Neural cell (in vitro differentiated cells): Measurements from ENCODE around the gene KPTN. TPM values are rescaled to one million over a fixed set of nuclear protein-coding genes. Genes with fewer than 3 reads are reported as not detected.

Experiments
- H2AFZ ChIP-seq: fragments of 200-600, 300-800 bp; sonication (generic), shearing (Covaris generic); 2 replicates; pipeline ENCODE4 v1.6.0; 2014; ENCODE audit warnings: low read depth, mild to moderate bottlenecking, antibody characterized with exemption, low read length, moderate library complexity
- H3F3A ChIP-seq: fragments of 200-600 bp; shearing (Covaris generic); 2 replicates; pipeline ENCODE4 v1.6.1; 2016; ENCODE audit warnings: mild to moderate bottlenecking, moderate library complexity, mixed read lengths, antibody characterized with exemption, low read length; ENCODE audit not compliant: insufficient read depth, poor library complexity, severe bottlenecking
- H3K27ac ChIP-seq: fragments of 200-600, 300-800 bp; sonication (generic), shearing (Covaris generic); 2 replicates; pipeline ENCODE4 v1.5.1; 2014; ENCODE audit warnings: mild to moderate bottlenecking, low read length, moderate library complexity
- H3K27me3 ChIP-seq: fragments of 300-800, 200-600 bp; sonication (generic), shearing (Covaris generic); 2 replicates; pipeline ENCODE4 v1.6.0; 2014; ENCODE audit warnings: mild to moderate bottlenecking, low read depth, low read length, moderate library complexity; ENCODE audit not compliant: insufficient read depth
- H3K36me3 ChIP-seq: fragments of 300-800, 200-600 bp; sonication (generic), shearing (Covaris generic); 2 replicates; pipeline ENCODE4 v1.5.1; 2014; ENCODE audit warnings: mild to moderate bottlenecking, antibody characterized with exemption, low read length, moderate library complexity; ENCODE audit not compliant: insufficient read depth
- H3K4me2 ChIP-seq: fragments of 300-800, 200-600 bp; sonication (generic), shearing (Covaris generic); 2 replicates; pipeline ENCODE4 v1.6.0; 2014; ENCODE audit warnings: mild to moderate bottlenecking, low read length
- H3K4me3 ChIP-seq: fragments of 300-800, 200-600 bp; sonication (generic), shearing (Covaris generic); 2 replicates; pipeline ENCODE4 v1.5.1; 2014; ENCODE audit warnings: mild to moderate bottlenecking, low read length, moderate library complexity
- H3K79me2 ChIP-seq: fragments of 200-600 bp; shearing (Covaris generic); replicated peaks from 2 replicates; pipeline ENCODE4 v1.6.0; 2014; ENCODE audit warnings: mild to moderate bottlenecking, low read length, moderate library complexity; ENCODE audit not compliant: insufficient read depth
- H3K9ac ChIP-seq: fragments of 300-800, 200-600 bp; sonication (generic), shearing (Covaris generic); 2 replicates; pipeline ENCODE4 v1.6.1; 2016; ENCODE audit warnings: mild to moderate bottlenecking, low read length, mixed read lengths
- H3K9me2 ChIP-seq: fragments of 200-600 bp; shearing (Covaris generic); 2 replicates; pipeline ENCODE4 v1.6.1; 2016; ENCODE audit warnings: mild to moderate bottlenecking, low read length, mixed read lengths; ENCODE audit not compliant: insufficient read depth
- H3K9me3 ChIP-seq: fragments of 200-600, 300-800 bp; sonication (generic), shearing (Covaris generic); 2 replicates; pipeline ENCODE4 v1.6.1; 2016; ENCODE audit warnings: mild to moderate bottlenecking, mixed run types, low read length, moderate library complexity, mixed read lengths
- H4K20me1 ChIP-seq: fragments of 200-600 bp; shearing (Covaris generic); 2 replicates; pipeline ENCODE4 v1.6.1; 2016; ENCODE audit warnings: mild to moderate bottlenecking, mixed run types; ENCODE audit not compliant: insufficient read depth
- CTCF ChIP-seq: fragments of 450-650 bp; IDR thresholded peaks from 2 replicates; pipeline ENCODE4 v1.5.1; 2014; ENCODE audit warnings: antibody characterized with exemption, mild to moderate bottlenecking, moderate library complexity; ENCODE audit not compliant: poor library complexity, severe bottlenecking
- EP300 ChIP-seq: fragments of 450-650 bp; conservative IDR thresholded peaks from 2 replicates; pipeline ENCODE4 v1.6.1; 2014; ENCODE audit warnings: antibody characterized with exemption, mild to moderate bottlenecking, moderate library complexity; ENCODE audit not compliant: poor library complexity, severe bottlenecking
- EZH2 ChIP-seq: fragments of 200-600, 300-800 bp; shearing (Covaris generic), sonication (generic); IDR thresholded peaks from 2 replicates; pipeline ENCODE4 v1.6.1; 2014; ENCODE audit warnings: antibody characterized with exemption, low read length, borderline replicate concordance, mild to moderate bottlenecking; ENCODE audit not compliant: insufficient read depth, poor library complexity, severe bottlenecking
- MXI1 ChIP-seq: fragments of 450-650 bp; conservative IDR thresholded peaks from 2 replicates; pipeline ENCODE4 v1.6.1; 2014; ENCODE audit warnings: antibody characterized with exemption, mild to moderate bottlenecking; ENCODE audit not compliant: poor library complexity, severe bottlenecking
- POLR2AphosphoS5 ChIP-seq: IDR thresholded peaks from 2 replicates; pipeline ENCODE4 v1.6.1; 2012
- RAD21 ChIP-seq: fragments of 450-650 bp; conservative IDR thresholded peaks from 2 replicates; pipeline ENCODE4 v1.6.1; 2014; ENCODE audit warnings: antibody characterized with exemption, mild to moderate bottlenecking, moderate library complexity
- SMC3 ChIP-seq: fragments of 450-650 bp; conservative IDR thresholded peaks from 2 replicates; pipeline ENCODE4 v1.6.1; 2014; ENCODE audit warnings: antibody characterized with exemption, mild to moderate bottlenecking, moderate library complexity; ENCODE audit not compliant: poor library complexity
- TAF1 ChIP-seq: IDR thresholded peaks from 2 replicates; pipeline ENCODE4 v1.6.1; 2012; ENCODE audit warnings: low read depth
- polyA plus RNA-seq: library from polyadenylated mRNA; depleted of rRNA; stranded (reverse); fragments of >200 nt; gene quantifications from 2 replicates; pipeline ENCODE4 v1.2.3, GENCODE V29; 2014
- TF ChIP-seq, protein P1 (sequence below): IDR thresholded peaks from 2 replicates; pipeline ENCODE4 v1.6.1; 2012; ENCODE audit warnings: borderline replicate concordance

KPTN gene
- polyA plus RNA-seq, 1 donor from 2014 or later = 23.8 TPM

DNA sequence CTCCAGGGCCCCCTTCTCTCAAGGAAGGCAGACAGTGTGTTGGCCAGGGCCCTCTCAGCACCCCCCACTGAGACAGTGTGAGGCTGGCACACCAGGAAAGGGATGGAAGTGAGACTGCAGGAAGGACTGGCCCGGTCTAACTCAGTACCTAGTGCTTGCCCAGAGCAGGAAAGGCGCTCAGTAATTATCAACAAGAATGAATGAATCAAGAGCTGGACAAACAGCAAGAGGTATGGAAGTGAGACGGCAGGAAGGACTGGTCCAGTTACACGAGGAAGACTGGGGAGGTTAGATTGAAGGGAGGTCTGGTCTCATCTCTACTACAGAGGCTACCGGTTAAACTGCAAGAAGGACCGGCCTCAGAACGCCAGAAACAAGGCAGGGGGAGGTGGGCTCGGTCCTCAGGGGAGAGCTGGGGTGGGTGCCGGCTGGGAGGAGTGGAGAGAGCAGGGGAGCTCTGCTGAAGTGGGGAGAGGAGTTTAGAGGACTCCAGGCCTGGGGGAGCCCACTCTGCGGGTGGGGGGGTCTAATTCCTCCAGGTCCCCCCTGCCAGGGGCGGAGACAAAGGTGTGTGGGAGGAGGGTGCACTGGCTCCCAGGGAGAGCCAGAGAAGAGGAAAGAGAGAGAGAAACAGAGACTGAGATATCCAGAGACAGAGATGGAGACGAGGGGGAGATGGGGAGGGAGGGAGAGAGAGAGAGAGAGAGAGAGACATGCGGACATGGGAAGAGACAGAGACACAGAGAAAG is 13.4 kb downstream of the KPTN start:
- Histone ChIP-seq H3K36me3 (no peaks in the 10 kb centered on the region), H3K4me3 (peak overlapping the region; percentile 82), H4K20me1 (no peaks in the 10 kb centered on the region), H2AFZ (no peak overlapping the region), H3F3A (no peaks in the 10 kb centered on the region), H3K9me2 (no peaks in the 10 kb centered on the region), H3K9me3 (no peaks in the 10 kb centered on the region), H3K79me2 (no peaks in the 10 kb centered on the region), H3K9ac (peak overlapping the region; percentile 82), H3K27me3 (no peaks in the 10 kb centered on the region), H3K27ac (no peak overlapping the region), H3K4me2 (peak overlapping the region; percentile 49)
- TF ChIP-seq EZH2 = no peak

GRCh38 chr19:47469719-47470118 is 14.3 kb downstream of the KPTN start:
- H3K9me3 ChIP-seq = no peaks in the 10 kb centered on the region
- TF ChIP-seq EP300 (no peak), POLR2AphosphoS5 (no peak), EZH2 (no peak), TAF1 (no peak)
- TF ChIP-seq, protein P1, sequence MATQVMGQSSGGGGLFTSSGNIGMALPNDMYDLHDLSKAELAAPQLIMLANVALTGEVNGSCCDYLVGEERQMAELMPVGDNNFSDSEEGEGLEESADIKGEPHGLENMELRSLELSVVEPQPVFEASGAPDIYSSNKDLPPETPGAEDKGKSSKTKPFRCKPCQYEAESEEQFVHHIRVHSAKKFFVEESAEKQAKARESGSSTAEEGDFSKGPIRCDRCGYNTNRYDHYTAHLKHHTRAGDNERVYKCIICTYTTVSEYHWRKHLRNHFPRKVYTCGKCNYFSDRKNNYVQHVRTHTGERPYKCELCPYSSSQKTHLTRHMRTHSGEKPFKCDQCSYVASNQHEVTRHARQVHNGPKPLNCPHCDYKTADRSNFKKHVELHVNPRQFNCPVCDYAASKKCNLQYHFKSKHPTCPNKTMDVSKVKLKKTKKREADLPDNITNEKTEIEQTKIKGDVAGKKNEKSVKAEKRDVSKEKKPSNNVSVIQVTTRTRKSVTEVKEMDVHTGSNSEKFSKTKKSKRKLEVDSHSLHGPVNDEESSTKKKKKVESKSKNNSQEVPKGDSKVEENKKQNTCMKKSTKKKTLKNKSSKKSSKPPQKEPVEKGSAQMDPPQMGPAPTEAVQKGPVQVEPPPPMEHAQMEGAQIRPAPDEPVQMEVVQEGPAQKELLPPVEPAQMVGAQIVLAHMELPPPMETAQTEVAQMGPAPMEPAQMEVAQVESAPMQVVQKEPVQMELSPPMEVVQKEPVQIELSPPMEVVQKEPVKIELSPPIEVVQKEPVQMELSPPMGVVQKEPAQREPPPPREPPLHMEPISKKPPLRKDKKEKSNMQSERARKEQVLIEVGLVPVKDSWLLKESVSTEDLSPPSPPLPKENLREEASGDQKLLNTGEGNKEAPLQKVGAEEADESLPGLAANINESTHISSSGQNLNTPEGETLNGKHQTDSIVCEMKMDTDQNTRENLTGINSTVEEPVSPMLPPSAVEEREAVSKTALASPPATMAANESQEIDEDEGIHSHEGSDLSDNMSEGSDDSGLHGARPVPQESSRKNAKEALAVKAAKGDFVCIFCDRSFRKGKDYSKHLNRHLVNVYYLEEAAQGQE = no peak
- H3K36me3 ChIP-seq = no peaks in the 10 kb centered on the region
- no peaks in the 10 kb centered on the region for H3K27me3 ChIP-seq
- H3K27ac ChIP-seq = no peak overlapping the region
- no peaks in the 10 kb centered on the region for H3F3A ChIP-seq
- H3K4me3 ChIP-seq = peak overlapping the region; percentile 82
- H4K20me1 ChIP-seq = no peaks in the 10 kb centered on the region
- no peak overlapping the region for H2AFZ ChIP-seq
- H3K9ac ChIP-seq = peak overlapping the region; percentile 39
- no peak overlapping the region for H3K4me2 ChIP-seq
- H3K9me2 ChIP-seq = no peaks in the 10 kb centered on the region
- no peaks in the 10 kb centered on the region for H3K79me2 ChIP-seq

- Histone ChIP-seq H3K9me3 (no peaks in the 10 kb centered on the region), H3K4me2 (no peak overlapping the region), H3K9me2 (no peaks in the 10 kb centered on the region), H4K20me1 (no peaks in the 10 kb centered on the region), H3K36me3 (no peaks in the 10 kb centered on the region), H2AFZ (no peak overlapping the region), H3K27me3 (no peaks in the 10 kb centered on the region), H3F3A (no peaks in the 10 kb centered on the region), H3K9ac (peak overlapping the region; percentile 39), H3K79me2 (no peaks in the 10 kb centered on the region), H3K27ac (no peak overlapping the region), H3K4me3 (peak overlapping the region; percentile 82)
- TF ChIP-seq, protein P1 = no peak
- TF ChIP-seq TAF1 (no peak), EP300 (no peak), POLR2AphosphoS5 (no peak), EZH2 (no peak), CTCF (no peak), MXI1 (no peak), SMC3 (no peak), RAD21 (no peak)
Measured at GRCh38 chr19:47469363-47469700, 14.7 kb downstream of the KPTN start.
